ENCODE results near the gene THOP1. TPM values are rescaled to one million over a fixed set of nuclear protein-coding genes. Genes with fewer than 3 reads are reported as not detected.

Gene THOP1
- total and polyA plus RNA-seq, 10 of the 15 experiments (the other 5 are each of a cell fraction or from before 2014, with no cell fraction given), result 1.9 to 270 (median 169) TPM

- TF ChIP-seq REST (IDR thresholded peaks at IDR 0.05; ENCODE audit: low read depth, low read length), result no peak
- TF ChIP-seq HDAC6 (IDR thresholded peaks at IDR 0.05; ENCODE audit: unreplicated experiment), result no peak
- no peak for TF ChIP-seq SREBF1 (IDR thresholded peaks at IDR 0.05; ENCODE audit: low read length)
- no peak for TF ChIP-seq SMAD1 (IDR thresholded peaks at IDR 0.05; ENCODE audit: low read depth, partially characterized antibody)
- no peak for TF ChIP-seq ZNF384 (IDR thresholded peaks at IDR 0.05; ENCODE audit: borderline replicate concordance, low read depth, low read length)
- no peak for TF ChIP-seq PBX3 (IDR thresholded peaks at IDR 0.05; ENCODE audit: insufficient replicate concordance, low read depth, low read length)
- no peak for TF ChIP-seq ZNF217 (IDR thresholded peaks at IDR 0.05)
- TF ChIP-seq BHLHE40 (IDR thresholded peaks at IDR 0.05; ENCODE audit: borderline replicate concordance in 1 of 2, low read depth in 2 of 2, low read length in 1 of 2), result peak in 1 of 2 experiments; percentile 24; a peak in 1 of 4 replicates
- TF ChIP-seq CHD2 (IDR thresholded peaks at IDR 0.05; ENCODE audit: borderline replicate concordance, low read depth, low read length), result peak; percentile 73; the same call in 1 of the 2 replicates
- TF ChIP-seq PKNOX1 (IDR thresholded peaks at IDR 0.05), result 0 out of 2 replicates have a peak, but pooled peaks have one; percentile 6
- TF ChIP-seq SIX5 (IDR thresholded peaks at IDR 0.05; ENCODE audit: low read depth, low read length, severe bottlenecking), result no peak
- TF ChIP-seq E2F4 (IDR thresholded peaks at IDR 0.05; ENCODE audit: low read depth, low read length), result no peak
- no peak for TF ChIP-seq ZBTB40 (IDR thresholded peaks at IDR 0.05; ENCODE audit: borderline replicate concordance)
- TF ChIP-seq MTA2 (IDR thresholded peaks at IDR 0.05; ENCODE audit: low read depth), result no peak
- TF ChIP-seq CTCF (IDR thresholded peaks at IDR 0.05 in 2 of 3, conservative IDR thresholded peaks at IDR 0.05 in 1 of 3; ENCODE audit: control insufficient read depth in 2 of 3, extremely low read depth in 1 of 3, insufficient read depth in 1 of 3, low read depth in 3 of 3, low read length in 3 of 3), result no peak
Observed at GRCh38 chr19:2827840-2828489, 42.7 kb downstream of the THOP1 start (continued).

Measured in GM12878 (cell line).